HG03095 (cell line): ENCODE measurements around the gene GAN.

Experiments used
- ATAC-seq: cut with Tn5 transposase; IDR thresholded peaks from one replicate; pipeline ENCODE4 v1.9.1; 2021; ENCODE audit warnings: moderate library complexity; ENCODE audit not compliant: unreplicated experiment

Gene GAN

DNA sequence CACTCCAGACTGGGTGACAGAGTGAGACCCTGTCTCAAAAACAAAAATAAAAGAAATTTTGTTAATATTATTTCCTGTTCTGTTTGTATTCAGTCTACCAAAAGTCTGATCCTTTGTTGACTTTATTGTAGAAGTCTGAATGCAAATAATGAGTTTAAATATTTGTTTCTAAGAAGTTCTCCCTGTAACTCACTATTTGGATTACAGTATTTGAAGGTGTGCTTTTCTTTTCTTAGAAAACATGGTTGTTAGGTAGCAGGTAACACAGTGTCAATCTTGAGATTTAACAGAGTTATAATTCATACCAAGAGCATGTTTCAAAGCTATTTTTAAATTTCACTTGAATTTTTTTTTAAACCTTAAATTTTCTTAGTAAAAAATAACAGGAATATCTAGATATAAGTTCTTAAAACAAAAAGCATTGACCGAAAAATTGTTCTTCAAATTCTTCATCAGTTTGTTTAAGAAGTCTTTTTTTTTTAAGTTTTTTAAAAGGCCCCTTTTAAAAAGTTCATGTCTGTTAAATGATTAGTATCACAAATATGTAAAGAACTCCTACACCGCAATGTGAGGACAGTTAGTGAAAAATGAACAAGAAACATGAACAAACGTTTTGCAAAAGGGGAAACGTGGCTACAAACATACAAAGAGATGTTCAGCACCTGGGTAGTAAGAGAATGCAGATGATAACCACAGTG, 35.0 kb downstream of the GAN start:
- no peak for ATAC-seq

- no peak for ATAC-seq
These were observed 35.5 kb downstream of the GAN start for GRCh38 chr16:81350306-81350615.

DNA sequence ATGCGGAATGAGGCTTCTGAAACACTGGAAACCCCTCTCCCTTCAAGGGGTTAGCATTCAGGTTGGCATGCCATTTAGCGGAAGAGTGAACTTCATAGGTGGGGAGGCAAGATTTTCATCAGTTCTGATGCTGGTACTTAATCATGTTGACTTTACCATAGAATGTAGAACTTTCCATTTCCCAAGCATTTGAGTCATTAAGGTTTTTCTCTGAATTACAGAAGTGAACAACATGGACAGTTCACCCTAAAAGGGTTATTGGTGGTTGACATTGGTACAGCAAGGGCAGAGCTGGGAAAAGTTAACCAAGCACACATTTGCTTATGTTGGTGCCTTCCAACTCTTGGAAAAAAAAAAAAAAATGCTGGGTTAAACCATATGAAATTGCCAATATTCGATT, 39.1 kb downstream of the GAN start:
- no peak for ATAC-seq

DNA sequence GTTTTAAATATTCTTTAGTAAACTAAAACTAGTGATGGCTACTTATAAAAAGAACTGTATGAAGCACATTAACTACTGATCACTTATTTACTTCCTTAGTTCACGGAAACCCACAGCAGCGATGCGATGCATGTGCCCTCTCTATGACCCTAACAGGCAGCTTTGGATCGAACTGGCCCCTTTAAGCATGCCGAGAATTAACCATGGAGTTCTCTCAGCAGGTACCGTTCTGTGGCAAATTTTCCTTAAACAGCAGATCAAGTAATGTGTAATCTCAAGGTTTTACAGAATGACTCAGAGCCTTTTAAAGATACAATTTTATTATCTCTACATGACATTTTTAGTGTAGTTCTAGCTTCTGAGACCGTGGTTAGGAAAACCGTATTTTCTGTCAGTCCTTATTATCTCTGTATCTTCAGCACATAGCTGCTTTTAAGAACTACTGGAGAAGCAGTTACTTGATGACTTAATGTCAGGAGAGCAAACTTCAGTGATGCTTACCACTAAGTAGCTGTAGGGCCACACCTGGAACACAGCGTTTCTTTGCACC, 43.0 kb downstream of the GAN start:
- no peak for ATAC-seq

GRCh38 chr16:81358860-81359259, 44.1 kb downstream of the GAN start:
- ATAC-seq, result no peak

GRCh38 chr16:81360135-81360534, 45.4 kb downstream of the GAN start:
- ATAC-seq, result no peak

GRCh38 chr16:81365731-81366130, 51.0 kb downstream of the GAN start:
- no peak for ATAC-seq

DNA sequence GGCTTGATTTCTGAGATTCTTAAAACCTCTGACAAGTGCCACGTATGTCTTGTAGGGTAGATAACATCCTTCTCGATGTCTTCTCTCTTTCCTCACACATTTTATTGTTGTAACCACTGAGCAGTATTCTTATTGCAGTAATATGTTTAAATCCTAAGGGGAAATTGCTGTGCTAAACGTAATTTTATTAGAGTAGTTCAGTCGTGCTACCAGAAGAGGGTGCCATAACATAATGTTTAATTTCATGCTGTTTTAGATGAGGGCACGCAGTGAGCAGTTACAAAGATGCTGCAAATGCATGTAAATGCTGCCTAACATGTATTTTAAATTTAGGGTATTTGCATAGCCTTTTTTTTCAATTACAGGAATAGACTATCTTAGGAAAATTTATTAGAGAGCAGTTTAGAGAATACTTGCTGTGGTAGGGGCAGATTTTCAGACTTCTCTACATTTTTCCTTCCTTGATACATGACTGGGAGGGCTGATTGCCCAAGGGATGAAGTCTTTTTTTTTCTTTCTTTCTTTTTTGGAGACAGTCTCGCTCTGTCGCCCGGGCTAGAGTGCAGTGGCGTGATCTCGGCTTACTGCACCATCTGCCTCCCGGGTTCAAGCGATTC, 51.7 kb downstream of the GAN start:
- no peak for ATAC-seq

DNA sequence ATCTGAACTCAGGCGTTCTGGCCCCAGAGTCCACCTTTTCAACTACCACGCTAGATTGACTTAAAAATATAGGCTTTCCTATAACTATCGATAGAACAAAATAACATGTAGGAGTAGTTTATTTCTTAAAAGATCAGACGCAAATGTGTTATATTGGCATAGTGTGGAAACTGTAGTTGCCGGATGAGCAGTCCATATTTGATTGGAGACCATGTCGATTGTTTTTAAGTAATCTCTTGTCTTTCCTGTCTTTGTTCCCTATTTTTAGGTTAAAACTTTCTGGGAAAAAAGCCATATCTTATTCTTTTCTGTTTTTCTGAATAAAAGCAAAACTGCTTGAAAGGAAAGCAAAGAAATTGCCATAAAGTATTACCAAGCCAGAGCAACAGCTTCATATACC, 53.1 kb downstream of the GAN start:
- no peak for ATAC-seq

GRCh38 chr16:81369888-81370504, 55.2 kb downstream of the GAN start:
- ATAC-seq, result no peak

- no peak for ATAC-seq
These were observed 56.3 kb downstream of the GAN start for GRCh38 chr16:81371106-81371505.

DNA sequence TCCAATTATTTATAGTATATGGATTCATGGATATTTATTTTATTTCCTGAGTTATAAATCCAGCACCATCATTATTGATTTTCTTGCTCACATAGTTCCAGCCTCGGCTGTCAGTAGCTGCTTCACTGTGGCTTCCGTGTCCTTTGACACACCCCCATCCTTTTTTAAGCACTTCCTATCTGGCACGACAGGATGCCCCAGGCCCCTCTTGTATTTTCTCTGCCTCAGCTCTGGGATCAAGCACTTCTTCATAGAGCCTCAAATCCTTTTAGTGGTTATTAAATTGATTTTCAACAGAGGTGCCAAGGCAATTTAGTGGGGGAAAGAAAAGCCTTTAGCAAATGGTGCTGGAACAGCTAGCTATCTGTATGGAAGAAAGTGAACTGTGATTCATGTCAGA, 59.8 kb downstream of the GAN start:
- no peak for ATAC-seq

- no peak for ATAC-seq
These were observed 62.1 kb downstream of the GAN start for GRCh38 chr16:81376880-81377279.

- ATAC-seq, result no peak
These were observed 63.3 kb downstream of the GAN start for GRCh38 chr16:81378049-81378448.

DNA sequence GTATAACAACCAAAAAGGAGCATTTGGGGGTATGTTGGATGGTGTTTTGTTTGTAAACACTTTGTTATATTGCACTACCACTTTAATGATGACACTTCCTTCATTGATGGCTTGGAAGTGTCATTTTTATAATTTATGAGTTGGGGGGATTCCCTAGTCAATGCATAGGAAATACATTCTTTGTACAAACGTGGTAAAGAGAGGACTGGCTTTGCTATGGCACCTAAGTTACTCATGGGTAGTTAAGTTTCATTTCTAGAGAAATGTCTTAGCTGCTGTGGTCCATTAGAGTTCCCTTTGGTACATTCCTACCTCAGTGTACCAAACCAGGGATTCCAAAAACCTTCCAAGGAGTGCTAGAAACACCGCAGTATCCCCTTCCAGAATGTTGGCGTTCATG, 66.2 kb downstream of the GAN start:
- ATAC-seq, result no peak

GRCh38 chr16:81384006-81384405, 69.2 kb downstream of the GAN start:
- ATAC-seq, result no peak

- ATAC-seq, result no peak
These were observed 70.4 kb downstream of the GAN start for GRCh38 chr16:81385031-81385756.

GRCh38 chr16:81388357-81388756, 73.6 kb downstream of the GAN start:
- ATAC-seq, result no peak

DNA sequence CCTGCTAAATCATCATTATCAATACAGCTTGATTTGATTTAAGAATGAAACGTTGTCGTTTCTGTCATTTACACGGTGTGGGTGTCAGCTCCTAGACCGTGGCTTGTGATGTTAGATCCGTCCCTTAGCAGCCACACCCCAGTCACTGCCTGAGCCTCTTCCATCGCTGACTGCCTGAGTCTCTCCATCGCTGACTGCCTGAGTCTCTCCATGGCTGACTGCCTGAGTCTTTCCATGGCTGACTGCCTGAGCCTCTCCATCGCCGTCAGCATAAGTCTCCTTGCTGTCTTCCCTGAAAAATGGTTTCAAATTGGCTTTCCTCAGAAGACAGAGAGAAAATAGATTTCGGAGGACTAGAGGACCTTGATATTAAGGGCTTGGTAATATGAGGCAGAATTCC, 76.1 kb downstream of the GAN start:
- ATAC-seq, result no peak

GRCh38 chr16:81392011-81392410, 77.2 kb downstream of the GAN start:
- no peak for ATAC-seq

DNA sequence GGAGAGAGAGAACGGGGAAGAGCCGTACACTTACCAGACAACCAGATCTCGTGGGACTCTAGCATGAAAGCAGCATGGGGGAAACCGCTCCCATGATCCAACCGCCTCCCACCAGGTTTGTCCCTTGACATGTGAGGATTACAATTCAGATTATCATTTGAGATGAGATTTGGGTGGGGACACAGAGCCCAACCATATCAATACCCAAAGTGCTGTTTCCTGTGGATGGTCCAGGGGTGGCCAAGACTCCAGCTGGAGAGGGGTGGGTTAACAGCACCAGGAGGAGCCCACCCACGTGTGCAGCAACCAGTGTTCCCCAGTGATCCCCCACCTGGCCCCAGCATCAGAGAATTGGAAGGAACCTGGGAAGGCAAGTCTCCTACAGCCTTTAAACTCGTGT, 79.7 kb downstream of the GAN start:
- no peak for ATAC-seq
